Neural cell (in vitro differentiated cells): ENCODE data around the gene LIPM.

ENCODE experiments used
- CTCF ChIP-seq: fragments of 450-650 bp; IDR thresholded peaks from 2 replicates; pipeline ENCODE4 v1.5.1; 2014; ENCODE audit warnings: antibody characterized with exemption, mild to moderate bottlenecking, moderate library complexity; ENCODE audit not compliant: poor library complexity, severe bottlenecking
- EP300 ChIP-seq: fragments of 450-650 bp; conservative IDR thresholded peaks from 2 replicates; pipeline ENCODE4 v1.6.1; 2014; ENCODE audit warnings: antibody characterized with exemption, mild to moderate bottlenecking, moderate library complexity; ENCODE audit not compliant: poor library complexity, severe bottlenecking
- EZH2 ChIP-seq: fragments of 200-600, 300-800 bp; shearing (Covaris generic), sonication (generic); IDR thresholded peaks from 2 replicates; pipeline ENCODE4 v1.6.1; 2014; ENCODE audit warnings: antibody characterized with exemption, low read length, borderline replicate concordance, mild to moderate bottlenecking; ENCODE audit not compliant: insufficient read depth, poor library complexity, severe bottlenecking
- POLR2AphosphoS5 ChIP-seq: IDR thresholded peaks from 2 replicates; pipeline ENCODE4 v1.6.1; 2012
- REST ChIP-seq: IDR thresholded peaks from 2 replicates; pipeline ENCODE4 v1.6.1; 2012; ENCODE audit warnings: borderline replicate concordance

GRCh38 chr10:88835910-88836221 is 33.3 kb downstream of the LIPM start:
- TF ChIP-seq CTCF, result no peak
- TF ChIP-seq POLR2AphosphoS5, result no peak
- TF ChIP-seq REST, result no peak
- no peak for TF ChIP-seq EP300
- no peak for TF ChIP-seq EZH2
